ENCODE measurements around the gene PLB1.

GRCh38 chr2:28516430-28516829 is 20.6 kb downstream of the PLB1 start:
- TF ChIP-seq CTCF (IDR thresholded peaks at IDR 0.05) (no peak), POLR2A (IDR thresholded peaks at IDR 0.05) (no peak), POLR2AphosphoS5 (IDR thresholded peaks at IDR 0.05) (no peak), EP300 (IDR thresholded peaks at IDR 0.05) (no peak)

All from stomach (tissue), 4 donors.